ENCODE results near the gene USP1.

Gene USP1

DNA sequence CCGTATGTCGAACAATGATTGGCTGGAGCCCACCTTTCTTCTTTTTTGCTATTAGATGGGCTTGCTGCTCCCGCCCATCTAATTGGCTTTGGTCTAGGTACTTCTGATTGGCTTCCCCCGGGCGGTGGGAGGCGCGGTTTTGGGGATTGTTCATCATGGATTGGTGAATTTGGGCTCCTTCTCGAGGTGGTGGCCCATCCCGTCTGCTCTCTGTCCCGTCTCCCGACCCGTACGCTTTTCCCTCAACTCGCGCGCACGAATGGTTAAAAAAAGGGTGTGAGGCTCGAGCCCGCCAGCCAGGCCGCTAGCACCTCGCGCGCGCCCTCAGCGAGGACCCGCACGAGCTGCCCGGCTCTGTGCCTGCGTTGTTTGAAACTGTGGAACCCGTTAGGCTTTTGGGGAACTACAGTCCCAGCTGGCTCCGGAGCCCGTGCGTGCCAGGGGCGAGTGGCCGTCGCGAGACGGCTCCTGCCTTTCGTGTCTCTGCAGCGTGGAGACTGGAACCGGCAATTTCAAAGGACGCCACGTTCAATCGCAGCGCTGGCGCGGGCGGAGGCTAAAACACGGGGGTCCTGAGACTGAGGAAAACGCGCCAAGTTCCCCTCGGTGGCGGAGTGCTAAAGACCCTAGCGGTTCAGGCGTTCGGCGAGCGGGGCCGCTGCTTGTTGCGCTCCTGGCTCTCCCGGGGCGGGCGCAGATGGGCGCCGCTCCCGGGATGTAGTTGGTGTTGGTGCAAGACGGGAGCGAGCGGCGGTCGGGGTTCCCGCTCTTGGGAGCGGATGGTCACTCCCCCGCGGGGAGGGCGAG lies at the start of gene USP1:
TSS of gene USP1 (plus strand) at position 584 of the 807 bp plus-strand sequence. CDS start 2,819 bp downstream, outside the sequence.
- peak; percentile 100 for DNase-seq

- DNase-seq: no peak
Measured at GRCh38 chr1:62389531-62389930, 47.3 kb upstream of the USP1 start.

- DNase-seq: no peak
Measured at GRCh38 chr1:62390071-62390470, 46.8 kb upstream of the USP1 start.

- peak; percentile 4 for DNase-seq
Measured at GRCh38 chr1:62391369-62391971, 45.4 kb upstream of the USP1 start.

- DNase-seq: no peak
Measured at GRCh38 chr1:62392951-62393350, 43.9 kb upstream of the USP1 start.

DNA sequence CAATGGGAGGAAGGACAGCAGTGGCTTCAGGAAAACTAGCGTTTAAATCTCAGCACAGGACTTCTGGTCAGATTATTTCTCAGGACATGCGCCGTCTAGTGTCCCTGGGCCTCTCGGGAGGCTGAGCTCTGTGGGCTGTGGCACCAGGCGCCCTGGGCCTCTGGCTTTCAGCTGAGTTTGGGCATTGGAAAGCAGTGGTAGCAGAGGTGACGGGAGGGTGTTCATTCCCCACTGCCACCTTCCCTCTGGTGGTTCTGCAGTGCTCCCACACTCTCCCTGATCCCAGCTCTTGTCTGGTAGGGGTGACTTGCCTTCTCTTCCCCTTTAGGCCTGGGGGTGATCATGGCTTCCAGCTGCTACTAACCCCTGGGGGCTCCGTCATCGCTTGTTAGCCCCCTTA lies 42.2 kb upstream of the USP1 start:
- no peak for DNase-seq

- DNase-seq: no peak
Measured at GRCh38 chr1:62395291-62395690, 41.6 kb upstream of the USP1 start.

DNA sequence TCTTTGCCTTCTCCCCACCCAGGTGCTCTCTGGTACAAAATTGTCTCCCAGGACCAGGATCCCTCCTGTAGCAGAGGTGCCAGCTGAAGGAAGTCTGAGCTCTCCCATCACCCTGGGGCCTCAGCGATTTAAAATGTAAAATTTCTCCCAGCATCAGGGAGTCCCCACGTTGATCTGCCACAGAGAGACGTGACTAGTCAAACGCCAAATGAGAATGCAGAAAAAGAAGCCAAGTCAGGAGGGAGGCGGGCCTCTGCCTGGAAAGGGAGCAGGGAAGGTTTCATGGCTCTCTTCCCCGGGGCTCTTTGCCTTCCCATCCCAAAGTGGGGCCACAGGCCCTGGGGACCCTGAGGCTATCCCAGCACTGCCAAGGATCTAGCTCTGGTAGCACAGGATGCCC lies 40.0 kb upstream of the USP1 start:
- no peak for DNase-seq

- DNase-seq: no peak
Measured at GRCh38 chr1:62397301-62397700, 39.5 kb upstream of the USP1 start.

DNA sequence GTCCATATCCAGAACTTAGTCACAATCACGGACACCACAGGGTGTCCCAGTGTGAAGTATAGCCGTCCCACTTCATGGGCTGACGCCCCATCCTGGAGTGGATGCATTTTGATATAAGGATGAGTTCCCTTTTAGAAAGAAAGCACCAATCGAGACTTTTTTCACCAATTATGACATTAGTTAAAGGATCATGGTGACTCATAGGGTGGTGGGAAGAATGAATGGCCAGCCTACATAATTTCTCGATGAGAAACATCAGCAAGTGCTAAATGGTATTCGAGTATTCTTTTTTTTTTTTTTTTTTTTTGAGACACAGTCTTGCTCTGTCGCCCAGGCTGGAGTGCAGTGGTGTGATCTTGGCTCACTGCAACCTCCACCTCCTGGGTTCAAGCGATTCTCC lies 38.5 kb upstream of the USP1 start:
- no peak for DNase-seq

DNA sequence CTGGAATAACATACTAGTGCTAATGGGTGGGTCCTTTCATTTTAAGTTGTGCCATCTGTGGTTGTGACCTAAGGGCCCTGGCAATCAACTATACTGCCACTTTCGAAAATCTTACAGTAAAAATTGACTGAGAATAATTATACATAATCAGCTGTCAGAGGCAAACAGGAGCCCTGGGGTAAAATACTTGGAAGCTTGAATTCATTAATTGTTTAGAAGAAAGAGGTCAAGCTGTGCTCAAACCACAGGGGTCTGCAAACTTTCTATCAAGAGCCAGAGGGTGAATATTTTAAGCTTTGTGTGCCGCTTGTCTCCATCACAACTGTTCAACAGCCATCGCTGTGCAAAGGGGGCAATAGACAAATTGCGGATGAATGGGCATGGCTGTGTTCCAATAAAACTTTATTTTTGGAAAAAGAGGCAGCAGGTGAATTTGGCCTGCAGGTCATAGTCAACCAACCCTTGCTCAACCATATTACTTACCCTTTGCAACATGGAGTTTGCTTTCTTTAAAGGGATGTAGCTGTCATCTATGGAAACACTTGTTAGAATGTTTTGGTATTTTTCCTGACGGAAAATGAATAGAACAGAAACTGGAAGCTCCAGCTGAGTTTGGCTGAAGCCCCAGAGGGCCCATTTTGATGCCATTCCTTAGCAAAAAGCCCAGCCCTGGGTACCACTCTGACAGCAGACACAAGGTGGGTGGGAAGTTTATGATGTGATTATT lies 35.7 kb upstream of the USP1 start:
- no peak for DNase-seq

GRCh38 chr1:62405247-62405646 lies 31.6 kb upstream of the USP1 start:
- no peak for DNase-seq

GRCh38 chr1:62406576-62406975 lies 30.3 kb upstream of the USP1 start:
- DNase-seq: no peak

GRCh38 chr1:62407398-62408009 lies 29.3 kb upstream of the USP1 start:
- DNase-seq: peak; percentile 44

DNA sequence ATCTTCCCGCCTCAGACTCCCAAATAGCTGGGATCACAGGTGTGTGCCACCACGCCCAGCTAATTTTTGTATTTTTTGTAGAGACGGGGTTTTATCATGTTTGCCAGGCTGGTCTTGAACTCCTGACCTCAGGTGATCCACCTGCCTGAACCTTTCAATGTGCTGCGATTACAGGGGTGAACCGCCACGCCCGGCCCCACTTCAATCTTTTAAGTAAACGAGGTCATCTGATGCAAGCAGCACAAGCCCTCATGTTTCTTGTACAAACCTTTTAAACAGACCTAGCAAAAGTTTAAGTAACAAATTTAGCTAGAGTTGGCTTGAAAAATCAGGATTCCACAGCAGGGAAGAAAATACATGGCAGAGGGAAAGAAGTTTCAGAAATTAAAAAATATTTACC lies 21.2 kb upstream of the USP1 start:
- DNase-seq: no peak

- no peak for DNase-seq
Measured at GRCh38 chr1:62417351-62417999, 19.4 kb upstream of the USP1 start.

GRCh38 chr1:62420214-62420613 lies 16.6 kb upstream of the USP1 start:
- no peak for DNase-seq

- DNase-seq: no peak
Measured at GRCh38 chr1:62423580-62424242, 13.1 kb upstream of the USP1 start.

- DNase-seq: no peak
Measured at GRCh38 chr1:62424411-62424810, 12.4 kb upstream of the USP1 start.

DNA sequence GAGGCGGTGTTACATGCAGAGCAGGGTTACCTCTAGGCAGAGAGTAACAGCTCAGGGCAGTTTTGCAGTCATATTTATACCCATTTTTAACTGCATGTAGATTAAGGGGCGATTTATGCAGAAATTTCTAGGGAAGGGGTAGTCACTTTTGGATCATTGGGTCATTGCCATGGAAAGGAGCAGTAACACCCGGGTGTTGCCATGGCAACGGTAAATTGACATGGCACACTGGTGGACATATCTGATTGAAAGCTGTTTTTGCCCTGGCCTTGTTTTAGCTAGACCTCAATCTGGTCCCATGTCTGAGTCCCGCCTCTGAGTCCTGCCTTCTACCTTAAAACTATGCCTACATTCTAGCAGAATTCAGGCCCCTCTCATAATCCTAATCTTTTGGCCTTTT lies 11.8 kb upstream of the USP1 start:
- DNase-seq: no peak

DNA sequence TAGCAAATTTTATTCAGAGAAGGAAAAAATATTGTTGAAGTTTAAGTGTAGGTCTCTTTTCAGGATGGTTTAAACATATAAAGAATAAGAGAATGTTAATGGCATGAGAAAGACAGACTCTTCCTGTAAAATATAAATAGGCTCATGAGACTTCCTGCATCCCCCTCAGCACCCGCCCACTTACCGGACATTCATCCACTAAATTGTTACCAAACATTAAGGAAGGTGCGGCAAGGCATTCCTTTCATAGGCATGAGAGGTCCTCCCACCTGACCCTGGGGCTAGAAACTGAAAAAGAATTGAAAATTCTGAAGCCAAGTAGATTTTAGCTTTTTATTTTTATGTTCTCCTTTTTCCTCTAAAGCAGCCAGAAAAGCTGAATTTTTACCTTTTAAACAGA lies 10.6 kb upstream of the USP1 start:
- peak; percentile 28 for DNase-seq

- DNase-seq: no peak
Measured at GRCh38 chr1:62426794-62427193, 10.1 kb upstream of the USP1 start.

Measured in KG1 (cell line).